Activated CD8-positive, alpha-beta memory T cell treated with anti-CD3 and anti-CD28 coated beads, Interleukin-2, amount 50 U/mL, for 48 hours (primary cell): Measurements from ENCODE around the gene TTC8.

ENCODE experiments used
- DNase-seq: peaks from one replicate; pipeline ENCODE4 v3.0.0-alpha.2; 2020

TTC8 gene

DNA sequence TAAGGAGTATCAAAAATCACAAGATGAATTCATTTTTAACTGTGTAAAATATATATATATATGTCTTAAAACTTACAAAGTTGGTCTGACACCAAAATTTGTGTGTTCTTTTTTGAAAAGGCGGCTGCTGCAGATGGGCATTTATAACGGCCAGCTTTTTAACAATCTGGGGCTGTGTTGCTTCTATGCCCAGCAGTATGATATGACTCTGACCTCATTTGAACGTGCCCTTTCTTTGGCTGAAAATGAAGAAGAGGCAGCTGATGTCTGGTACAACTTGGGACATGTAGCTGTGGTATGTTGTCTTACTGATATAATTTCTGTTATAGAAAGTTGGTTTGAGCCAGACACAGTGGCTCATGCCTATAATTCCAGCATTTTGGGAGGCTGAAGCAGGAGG lies 47.0 kb downstream of the TTC8 start:
- no peak for DNase-seq

DNA sequence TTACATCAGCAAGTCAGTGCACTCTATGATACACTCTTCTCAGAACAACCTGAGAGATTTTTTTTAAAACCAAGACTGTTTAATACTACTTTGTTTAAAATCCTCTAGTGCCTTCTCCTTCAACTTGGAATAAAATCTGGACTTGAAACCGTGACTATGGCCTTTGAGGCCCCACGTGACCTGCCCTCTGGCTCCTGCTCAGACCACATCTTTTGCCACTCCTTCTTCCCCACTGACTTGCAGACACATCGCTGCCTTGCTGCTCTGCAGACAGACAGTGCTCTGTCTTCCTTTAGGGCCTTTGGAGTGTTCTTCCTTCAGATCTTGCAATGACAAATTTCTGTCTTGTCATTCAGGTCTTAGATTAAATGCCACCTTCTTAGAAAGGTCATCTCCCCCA lies 48.5 kb downstream of the TTC8 start:
- no peak for DNase-seq

DNA sequence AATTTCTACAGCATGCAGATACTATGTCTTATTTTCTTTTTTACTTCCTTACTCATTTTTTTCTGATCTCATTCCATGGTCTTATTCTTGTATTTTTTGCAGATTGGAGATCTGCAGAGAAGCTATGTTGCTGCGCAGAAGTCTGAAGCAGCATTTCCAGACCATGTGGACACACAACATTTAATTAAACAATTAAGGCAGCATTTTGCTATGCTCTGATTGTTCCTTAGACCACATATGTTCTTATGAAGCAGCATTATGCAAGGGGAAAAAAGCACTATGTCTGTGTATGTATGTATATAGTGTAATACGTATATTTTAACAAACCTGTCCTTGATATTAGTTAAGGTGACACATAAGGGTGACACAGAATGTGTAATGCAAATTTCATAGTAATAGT lies 52.7 kb downstream of the TTC8 start:
- no peak for DNase-seq

DNA sequence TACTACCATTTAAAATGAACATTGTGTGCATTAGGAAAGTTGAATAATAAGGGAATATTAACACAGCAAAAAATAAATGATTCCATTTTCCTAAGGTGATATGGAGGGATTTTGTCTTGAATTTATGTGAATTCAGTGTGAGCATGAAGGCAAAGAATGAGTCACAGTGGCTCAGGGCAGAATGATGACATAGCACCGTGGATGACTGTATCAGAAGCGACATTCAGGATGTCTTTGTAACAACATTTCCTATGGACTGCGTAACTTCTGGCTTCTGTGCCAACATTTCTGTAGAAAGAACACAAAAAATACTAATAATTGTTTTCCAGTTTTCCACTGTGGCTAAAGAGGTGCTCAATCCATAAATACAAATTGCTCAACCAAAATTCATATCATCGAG lies 54.6 kb downstream of the TTC8 start:
- DNase-seq, result no peak

DNA sequence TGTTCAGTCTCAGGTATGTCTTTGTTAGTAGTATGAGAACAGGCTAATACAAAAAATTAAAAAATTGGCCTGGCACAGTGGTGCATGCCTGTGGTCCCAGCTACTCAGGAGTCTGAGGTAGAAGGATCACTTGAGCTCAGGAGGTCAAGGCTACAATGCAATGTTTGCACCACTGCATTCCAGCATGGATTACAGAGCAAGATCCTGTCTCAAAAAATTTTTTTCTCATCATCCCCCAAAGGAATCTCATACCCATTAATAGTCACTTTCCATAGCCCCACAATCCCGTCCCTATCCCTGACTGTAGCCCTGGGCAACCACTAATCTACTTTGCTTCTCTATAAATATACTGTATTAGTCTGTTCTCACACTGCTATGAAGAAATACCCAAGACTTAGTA lies 57.8 kb downstream of the TTC8 start:
- DNase-seq, result no peak

DNA sequence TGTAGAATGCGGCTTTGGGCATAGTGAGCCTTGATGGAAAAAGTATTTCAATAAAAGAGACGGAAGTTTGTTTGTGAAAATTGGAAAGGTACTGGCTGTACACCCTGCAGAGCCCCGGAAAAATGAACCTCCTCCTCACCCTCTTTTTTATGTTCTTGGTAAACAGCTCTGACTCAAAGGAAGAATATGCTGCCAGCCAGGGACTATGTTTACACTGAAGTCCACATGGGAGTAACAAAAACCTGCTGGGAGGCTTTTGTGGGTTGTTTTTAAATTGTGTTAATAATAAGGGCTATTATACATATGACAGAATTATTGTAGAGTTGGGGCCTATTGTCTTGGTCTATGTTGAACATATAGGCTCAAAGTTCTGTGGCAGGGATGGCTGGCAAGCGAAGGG lies 70.7 kb downstream of the TTC8 start:
- DNase-seq, result no peak

DNA sequence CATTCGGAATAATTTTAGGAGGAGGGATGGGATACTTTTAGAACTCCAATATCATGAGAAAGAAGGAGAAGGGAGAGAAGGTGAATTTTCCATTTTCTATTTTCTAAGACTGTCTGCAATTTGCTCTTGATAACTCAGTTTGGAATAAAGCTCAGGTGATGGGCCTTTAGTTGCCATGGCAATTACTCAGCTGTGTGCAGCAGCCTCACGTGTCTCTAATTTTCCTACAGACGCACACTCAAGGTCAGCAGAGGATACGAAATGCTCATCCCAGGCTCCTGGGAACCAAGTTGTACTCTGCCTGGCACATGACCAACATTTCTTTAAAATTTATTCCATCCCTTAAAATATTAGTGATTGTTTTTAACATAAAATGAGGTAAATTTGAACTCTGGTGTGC lies 76.7 kb downstream of the TTC8 start:
- DNase-seq, result no peak

DNA sequence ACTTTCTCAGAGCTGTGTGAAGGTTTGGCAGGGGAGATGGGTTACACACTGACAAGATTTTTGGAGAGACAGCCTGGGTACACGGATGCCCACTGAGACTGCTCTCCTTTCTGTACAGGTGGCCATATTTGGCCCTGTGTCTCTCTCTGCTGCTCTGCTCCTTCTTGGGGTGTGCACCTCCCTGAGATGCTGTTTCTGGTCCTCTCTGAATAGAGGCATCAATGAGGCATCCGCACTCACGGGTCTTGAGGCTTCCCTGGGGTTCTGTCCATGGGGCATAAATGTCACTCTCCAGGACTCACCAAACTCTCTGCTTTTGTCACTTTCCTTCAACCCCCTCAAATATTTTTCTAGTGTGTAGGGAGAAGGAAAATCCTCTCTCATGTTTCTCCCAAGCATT lies 77.5 kb downstream of the TTC8 start:
- no peak for DNase-seq

DNA sequence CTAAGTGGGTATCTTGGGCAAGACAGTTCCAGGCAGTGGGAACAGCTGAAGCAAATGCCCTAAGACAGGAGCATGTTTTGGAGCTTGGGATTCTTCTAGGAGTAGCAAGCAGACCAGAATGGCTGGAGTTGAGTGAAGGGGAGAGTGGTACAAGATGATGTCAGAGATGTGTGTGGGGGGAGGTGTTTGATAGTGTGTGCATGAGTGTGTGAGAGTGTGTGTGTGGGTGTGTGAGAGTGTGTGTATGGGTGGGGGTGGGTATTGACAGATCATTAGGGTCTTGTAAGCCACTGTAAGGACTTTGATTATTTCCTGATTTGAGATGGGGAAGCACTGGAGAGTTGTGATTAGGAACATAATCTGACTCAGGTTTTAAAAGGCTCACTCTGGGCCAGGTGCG lies 78.4 kb downstream of the TTC8 start:
- DNase-seq, result no peak

DNA sequence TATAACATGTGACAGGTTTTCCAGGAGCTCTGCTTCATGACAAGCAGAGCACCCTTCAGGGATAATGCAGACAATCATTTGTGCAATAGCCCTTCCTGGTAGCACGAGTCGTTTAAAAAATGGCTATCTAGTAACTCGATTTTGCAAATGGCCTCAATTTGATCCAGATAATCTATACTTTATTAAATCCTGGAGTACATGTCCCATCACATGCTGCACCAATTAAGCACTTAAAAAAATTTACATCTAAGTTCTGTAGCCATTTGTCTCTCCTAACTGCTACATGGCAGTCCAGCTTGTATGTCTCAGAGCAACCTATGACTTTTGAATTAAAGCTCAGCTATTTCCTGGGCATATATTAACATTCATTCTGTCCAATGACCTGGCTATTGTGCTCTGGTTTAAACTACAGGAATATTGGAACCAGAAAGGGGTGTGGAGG lies 79.8 kb downstream of the TTC8 start:
- no peak for DNase-seq

DNA sequence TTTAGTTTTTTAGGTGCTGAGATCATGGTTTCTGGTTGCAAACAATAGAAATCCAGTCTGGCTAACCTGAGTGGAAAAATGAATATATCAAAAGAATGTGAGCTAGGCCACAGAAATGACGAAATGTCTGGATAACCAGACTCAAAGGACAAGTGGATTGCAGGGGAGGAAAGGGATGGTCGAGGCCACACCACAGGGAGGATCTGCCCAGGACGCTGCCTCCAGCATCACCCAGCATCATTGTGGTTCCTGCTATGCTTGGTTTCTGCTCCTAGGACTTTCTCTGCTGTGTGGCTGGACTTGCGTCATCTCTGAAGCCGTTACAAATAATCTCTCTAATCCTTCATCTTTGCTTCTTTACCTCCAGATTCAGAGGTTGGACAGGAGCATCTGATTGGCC lies 80.4 kb downstream of the TTC8 start:
- DNase-seq, result no peak

DNA sequence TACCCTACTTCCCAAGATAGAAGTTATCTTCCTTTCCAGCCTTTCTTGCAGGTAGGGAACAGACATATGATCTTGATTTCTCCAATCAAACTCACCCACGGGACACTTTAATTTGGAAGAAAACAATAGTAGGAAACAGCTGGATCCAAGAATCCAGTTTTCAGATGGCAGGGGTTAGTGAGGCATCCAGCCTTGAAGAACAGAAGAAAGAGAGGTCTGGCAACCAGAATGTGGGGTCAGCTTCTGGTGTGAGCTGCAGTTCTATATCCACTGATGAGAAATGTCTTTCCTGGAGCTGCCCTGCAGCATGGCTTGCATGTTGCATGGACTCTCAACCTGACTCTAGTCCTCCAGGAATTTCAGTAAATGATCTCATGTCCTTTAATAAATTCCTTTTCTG lies 83.8 kb downstream of the TTC8 start:
- DNase-seq, result no peak

DNA sequence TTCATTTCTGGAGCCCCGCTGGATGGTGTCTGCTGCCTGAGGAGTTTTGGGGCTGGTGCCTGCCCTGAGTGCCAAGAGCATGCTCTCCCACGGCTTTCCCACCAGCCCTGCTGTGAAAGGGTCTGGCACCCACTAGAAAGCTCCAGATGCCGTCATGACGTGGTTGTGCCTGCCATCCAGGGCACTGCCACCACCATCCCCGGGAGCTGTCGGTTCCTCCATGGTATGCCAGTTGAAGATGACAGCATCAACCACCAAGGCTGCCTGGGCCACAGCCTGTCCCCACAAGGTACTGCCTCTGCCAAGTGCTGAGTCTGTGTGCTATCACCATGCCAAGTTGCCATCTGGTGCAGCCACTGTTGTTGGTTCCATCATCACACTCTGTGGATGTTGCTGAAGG lies 85.9 kb downstream of the TTC8 start:
- no peak for DNase-seq

DNA sequence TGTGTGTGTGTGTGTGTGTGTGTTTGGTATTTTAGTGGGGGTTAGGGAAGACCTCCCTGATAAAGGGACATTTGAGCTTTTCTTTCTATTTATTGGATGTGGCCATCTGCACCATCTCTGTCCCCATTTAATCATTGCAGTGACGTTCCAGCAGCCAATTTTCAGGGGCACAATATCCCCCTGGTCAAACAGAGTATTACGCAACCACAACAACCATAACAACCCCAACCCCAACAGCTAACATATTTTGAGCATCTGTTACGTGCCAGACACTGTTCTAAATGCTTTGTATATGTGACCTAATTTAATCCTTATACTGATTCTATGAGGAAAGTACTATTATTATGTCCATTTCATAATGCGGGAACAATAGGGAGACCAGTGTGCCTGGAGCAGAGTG lies 87.4 kb downstream of the TTC8 start:
- no peak for DNase-seq

DNA sequence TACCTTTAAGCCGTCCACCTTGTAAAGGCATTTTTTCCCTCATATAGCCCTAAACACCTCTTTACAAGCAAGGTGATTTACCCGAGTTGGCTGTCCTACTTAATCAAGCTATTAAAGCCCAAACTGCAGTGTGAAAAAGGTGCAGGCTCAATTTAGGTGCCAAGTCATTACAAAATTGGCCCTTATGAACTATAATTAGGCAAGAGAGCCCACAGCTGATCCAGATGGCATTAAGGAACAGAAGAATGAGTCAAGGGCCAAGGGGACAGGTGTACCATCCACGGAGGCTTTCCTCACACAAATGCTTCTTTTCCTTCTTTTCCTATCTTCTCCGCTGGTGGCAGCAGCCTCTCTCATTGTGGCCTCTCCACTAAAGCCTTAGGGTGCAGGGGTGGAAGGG lies 90.5 kb downstream of the TTC8 start:
- no peak for DNase-seq

DNA sequence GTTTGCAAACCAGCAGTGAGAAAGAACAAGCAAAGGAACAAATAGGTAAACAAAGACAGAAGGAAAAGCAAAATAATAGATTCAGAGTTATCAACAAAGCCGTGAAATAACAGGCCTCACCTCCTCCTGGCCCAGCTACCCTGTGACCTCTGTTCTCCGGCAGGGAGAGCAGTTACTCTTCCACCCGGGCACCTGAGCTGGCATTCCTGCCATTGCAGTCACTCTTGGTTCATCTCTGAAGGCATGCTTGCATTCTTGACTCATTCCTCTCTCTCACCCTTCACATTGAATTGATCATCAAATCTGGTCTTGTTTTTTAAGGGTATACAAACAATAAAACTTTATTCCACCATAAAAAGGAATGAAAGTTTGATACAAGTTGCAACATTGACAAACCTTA lies 95.1 kb downstream of the TTC8 start:
- DNase-seq, result no peak
